ENCODE measurements around the gene PGLYRP3. TPM values are rescaled to one million over a fixed set of nuclear protein-coding genes. Genes with fewer than 3 reads are reported as not detected.

PGLYRP3 gene
- total and polyA plus RNA-seq, 2 of the 8 experiments (the other 6 are each of a cell fraction or from before 2014, with no cell fraction given) = not detected

GRCh38 chr1:153345187-153346076 is 32.7 kb upstream of the PGLYRP3 start (continued):
- TF ChIP-seq TCF12 (IDR thresholded peaks at IDR 0.05; ENCODE audit: low read depth, low read length) (no peak), GABPA (IDR thresholded peaks at IDR 0.05; ENCODE audit: borderline replicate concordance, insufficient read depth, low read length) (no peak), USF2 (IDR thresholded peaks at IDR 0.05; ENCODE audit: low read length) (no peak), ASH2L (IDR thresholded peaks at IDR 0.05; ENCODE audit: low read length) (no peak), POLR2A (IDR thresholded peaks at IDR 0.05; ENCODE audit: control extremely low read depth in 1 of 2, low read depth in 2 of 2, low read length in 2 of 2) (no peak), PHF8 (conservative IDR thresholded peaks at IDR 0.05; ENCODE audit: low read depth, low read length) (no peak), CTBP2 (IDR thresholded peaks at IDR 0.05; ENCODE audit: borderline replicate concordance, insufficient read depth, insufficient read length, low read length) (no peak), BACH1 (IDR thresholded peaks at IDR 0.05; ENCODE audit: low read length) (no peak)

All from H1 (cell line).